Erythroblast (primary cell): ENCODE measurements around the gene KIF13A.

Experiments
- GATA1 ChIP-seq: IDR thresholded peaks from 2 replicates; pipeline ENCODE4 v1.6.1; 2011; ENCODE audit warnings: low read depth, mild to moderate bottlenecking, control low read depth, low read length, moderate library complexity
- POLR2A ChIP-seq: IDR thresholded peaks from 2 replicates; pipeline ENCODE4 v1.6.1; 2011; ENCODE audit warnings: mild to moderate bottlenecking, low read length

GRCh38 chr6:17923401-17923863 is 64.0 kb downstream of the KIF13A start:
- TF ChIP-seq POLR2A (no peak), GATA1 (no peak)
